SK-N-SH (cell line): ENCODE results near the gene EN1. TPM values are rescaled to one million over a fixed set of nuclear protein-coding genes. Genes with fewer than 3 reads are reported as not detected.

Experiments used
- CTCF ChIA-PET: fragments of 300-600, 350-600 bp; formaldehyde crosslinking; extraction: SDS; loops from one replicate; lab custom pipeline; 2021; lab: Yijun Ruan, JAX
- POLR2A ChIA-PET: fragments of 350-600 bp; sonication (Branson Sonifier 250); formaldehyde crosslinking; extraction: SDS; loops from one replicate; lab custom pipeline; 2020; ENCODE audit warnings: antibody characterized with exemption, inconsistent platforms; lab: Yijun Ruan, JAX
- DNase-seq: peaks from one replicate; pipeline ENCODE4 v3.0.0; 2012
- H2AFZ ChIP-seq: fragments of 200-600 bp; sonication (generic); 2 replicates; pipeline ENCODE4 v1.8.1; 2016; ENCODE audit warnings: antibody characterized with exemption, mild to moderate bottlenecking, low read depth
- H3F3A ChIP-seq: fragments of 200-600 bp; sonication (generic); replicated peaks from 2 replicates; pipeline ENCODE3; 2016; ENCODE audit warnings: antibody characterized with exemption, mild to moderate bottlenecking; ENCODE audit not compliant: insufficient read depth
- H3K27ac ChIP-seq, 2 experiments: fragments of 200-500 bp in 1 of 2; fragments of 200-600 bp in 1 of 2; sonication (Bioruptor generic) in 1 of 2; sonication (generic), shearing (Covaris generic) in 1 of 2; 2 replicates each; pipeline versions ENCODE4 v1.5.1 to v1.6.1; 2014 to 2016; ENCODE audit warnings: low read depth in 2 of 2, inconsistent platforms in 1 of 2, low read length in 1 of 2, mild to moderate bottlenecking in 1 of 2, mixed read lengths in 1 of 2
- H3K27me3 ChIP-seq: fragments of 200-600 bp; sonication (generic), shearing (Covaris generic); 2 replicates; pipeline ENCODE4 v1.6.1; 2016; ENCODE audit warnings: mixed run types; ENCODE audit not compliant: insufficient read depth
- H3K36me3 ChIP-seq, 2 experiments: fragments of 200-500 bp in 1 of 2; fragments of 200-600 bp in 1 of 2; sonication (Bioruptor generic) in 1 of 2; sonication (generic) in 1 of 2; replicated peaks in 1 of 2; 2 replicates each; pipeline versions ENCODE3 to v1.5.1; 2014 to 2016; ENCODE audit warnings: low read length in 1 of 2, mild to moderate bottlenecking in 1 of 2; ENCODE audit not compliant: insufficient read depth in 2 of 2, control insufficient read depth in 1 of 2
- H3K4me1 ChIP-seq, 2 experiments: fragments of 200-500 bp in 1 of 2; fragments of 200-600 bp in 1 of 2; sonication (Bioruptor generic) in 1 of 2; sonication (generic), shearing (Covaris generic) in 1 of 2; 2 replicates each; pipeline versions ENCODE4 v1.5.1 to v1.6.1; 2014 to 2016; ENCODE audit warnings: low read depth in 1 of 2, low read length in 1 of 2, mixed run types in 1 of 2; ENCODE audit not compliant: insufficient read depth in 2 of 2, control insufficient read depth in 1 of 2
- H3K4me2 ChIP-seq: fragments of 200-600 bp; sonication (generic), shearing (Covaris generic); 2 replicates; pipeline ENCODE4 v1.6.1; 2017; ENCODE audit warnings: mixed run types
- H3K4me3 ChIP-seq, 2 experiments: fragments of 200-500 bp in 1 of 2; fragments of 200-600 bp in 1 of 2; sonication (Bioruptor generic) in 1 of 2; sonication (generic), shearing (Covaris generic) in 1 of 2; 2 replicates each; pipeline versions ENCODE4 v1.5.1 to v1.8.1; 2014 to 2016; ENCODE audit warnings: low read depth in 2 of 2, inconsistent platforms in 1 of 2, low read length in 1 of 2, mild to moderate bottlenecking in 1 of 2, mixed read lengths in 1 of 2, moderate library complexity in 1 of 2
- H3K79me2 ChIP-seq: fragments of 200-600 bp; sonication (generic); 2 replicates; pipeline ENCODE4 v1.8.1; 2017; ENCODE audit warnings: mild to moderate bottlenecking; ENCODE audit not compliant: insufficient read depth
- H3K9ac ChIP-seq: fragments of 200-600 bp; sonication (generic); 2 replicates; pipeline ENCODE4 v1.6.1; 2017; ENCODE audit warnings: mixed run types
- H3K9me2 ChIP-seq: fragments of 200-600 bp; sonication (generic); 2 replicates; pipeline ENCODE4 v1.6.1; 2017; ENCODE audit warnings: mixed run types
- H3K9me3 ChIP-seq: fragments of 200-600 bp; sonication (generic); 2 replicates; pipeline ENCODE4 v1.6.1; 2017; ENCODE audit warnings: mixed run types, mild to moderate bottlenecking, moderate library complexity
- H4K20me1 ChIP-seq: fragments of 200-600 bp; sonication (generic); 2 replicates; pipeline ENCODE4 v1.6.1; 2017; ENCODE audit warnings: mild to moderate bottlenecking, mixed run types; ENCODE audit not compliant: insufficient read depth
- CHD2 ChIP-seq: fragments of 150-350 bp; IDR thresholded peaks from 2 replicates; pipeline ENCODE4 v1.6.1; 2018; ENCODE audit warnings: low read length; ENCODE audit not compliant: partially characterized antibody
- EP300 ChIP-seq, 2 experiments: IDR thresholded peaks; 2 replicates each; pipeline versions ENCODE4 v1.4.0 to v1.6.1; 2012; ENCODE audit warnings: borderline replicate concordance in 1 of 2, low read depth in 1 of 2, low read length in 1 of 2
- EZH2phosphoT487 ChIP-seq: fragments of 200-600 bp; sonication (generic); IDR thresholded peaks from 2 replicates; pipeline ENCODE4 v1.6.1; 2017; ENCODE audit warnings: low read depth, mixed run types, mild to moderate bottlenecking, antibody characterized with exemption, moderate library complexity, borderline replicate concordance
- FOXJ3 ChIP-seq: sonication (generic); formaldehyde crosslinking; IDR thresholded peaks from 2 replicates; pipeline ENCODE4 v1.5.1; 2020; ENCODE audit warnings: mild to moderate bottlenecking, missing genetic modification reagents
- FOXM1 ChIP-seq: IDR thresholded peaks from 2 replicates; pipeline ENCODE4 v1.4.0; 2012; ENCODE audit warnings: low read depth, mild to moderate bottlenecking
- MXI1 ChIP-seq: IDR thresholded peaks from 2 replicates; pipeline ENCODE4 v1.6.1; 2012; ENCODE audit warnings: mild to moderate bottlenecking, low read depth, low read length, improper control_type of control experiment
- NRF1 ChIP-seq: IDR thresholded peaks from 2 replicates; pipeline ENCODE4 v1.6.1; 2012; ENCODE audit warnings: low read depth, mild to moderate bottlenecking, low read length
- POLR2AphosphoS5 ChIP-seq: IDR thresholded peaks from 2 replicates; pipeline ENCODE4 v1.6.1; 2012; ENCODE audit warnings: low read depth, low read length
- RAD21 ChIP-seq: IDR thresholded peaks from 2 replicates; pipeline ENCODE4 v1.6.1; 2012; ENCODE audit warnings: mild to moderate bottlenecking, low read length
- SMC3 ChIP-seq: IDR thresholded peaks from 2 replicates; pipeline ENCODE4 v1.6.1; 2012; ENCODE audit warnings: low read depth, low read length, improper control_type of control experiment
- WGBS: methylation state at CpG from one replicate; pipeline ENCODE4 v1.1.6; 2017; ENCODE audit warnings: low lambda C conversion rate; 5-methylcytosine and 5-hydroxymethylcytosine counted together
- polyA plus RNA-seq, 3 experiments: library from polyadenylated mRNA; depleted of rRNA; stranded (reverse); fragments of >200 nt; gene quantifications; 2 replicates each; pipeline ENCODE4 v1.2.3, GENCODE V29; 2012
- TF ChIP-seq, protein P1 (sequence below): fragments of 150-350 bp; IDR thresholded peaks from 2 replicates; pipeline ENCODE4 v1.6.1; 2017; ENCODE audit warnings: antibody characterized with exemption, low read length, low read depth, borderline replicate concordance
- TF ChIP-seq, protein P2 (sequence below): IDR thresholded peaks from 2 replicates; pipeline ENCODE4 v1.4.0; 2012; ENCODE audit warnings: low read depth, borderline replicate concordance
- TF ChIP-seq, protein P3 (sequence below): fragments of 150-350 bp; IDR thresholded peaks from 2 replicates; pipeline ENCODE4 v1.6.1; 2016; ENCODE audit warnings: mild to moderate bottlenecking, low read depth, low read length
- TF ChIP-seq, protein P4 (sequence below): IDR thresholded peaks from 2 replicates; pipeline ENCODE4 v1.4.0; 2012; ENCODE audit warnings: low read depth, borderline replicate concordance
- TF ChIP-seq, protein P5 (sequence below): IDR thresholded peaks from 2 replicates; pipeline ENCODE4 v1.6.1; 2012; ENCODE audit warnings: mild to moderate bottlenecking, low read depth, low read length, moderate library complexity

EN1 gene
- polyA plus RNA-seq, 1 of the 3 experiments (the other 2 are of a cell fraction): not detected

DNA sequence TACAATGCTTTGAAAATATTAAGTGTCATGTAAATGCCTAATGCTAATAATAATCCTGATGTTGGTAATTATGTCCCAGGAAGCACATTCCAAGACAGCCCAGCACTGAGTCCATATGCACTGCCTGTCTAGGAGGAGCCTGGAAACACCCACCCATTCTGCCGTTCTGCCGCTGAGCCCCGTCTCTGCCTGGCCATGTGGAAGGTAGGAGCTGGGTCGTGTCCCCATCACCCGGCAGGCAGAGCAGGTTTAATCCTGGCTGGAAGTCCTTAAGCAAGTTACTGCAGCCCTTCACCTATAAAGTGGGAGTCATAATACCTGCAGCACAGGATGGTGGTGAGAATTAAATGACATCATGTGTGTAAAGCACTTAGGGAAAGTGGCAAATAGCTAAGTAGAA lies 13.1 kb upstream of the EN1 start:
- Histone ChIP-seq H3K4me3 (no peak overlapping the region), H3K4me1 (no peaks in the 10 kb centered on the region; a peak in 1 of 4 replicates), H3K9me3 (no peaks in the 10 kb centered on the region), H3K27me3 (peaks cover 90% of the 10 kb centered on the region), H3K4me2 (no peak overlapping the region), H3K9me2 (no peaks in the 10 kb centered on the region), H2AFZ (no peak overlapping the region), H3K9ac (no peak overlapping the region), H4K20me1 (no peaks in the 10 kb centered on the region), H3K79me2 (no peaks in the 10 kb centered on the region), H3K36me3 (no peaks in the 10 kb centered on the region), H3K27ac (no peak overlapping the region), H3F3A (no peaks in the 10 kb centered on the region)
- no peak for DNase-seq
- POLR2A ChIA-PET: no interaction called here
- TF ChIP-seq CHD2 (no peak), EP300 (IDR thresholded peaks at IDR 0.05; ENCODE audit: borderline replicate concordance in 1 of 2, low read depth in 1 of 2, low read length in 1 of 2) (no peak), SMC3 (no peak), FOXJ3 (CRISPR knock-in tag) (no peak), FOXM1 (no peak), POLR2AphosphoS5 (no peak), NRF1 (no peak), EZH2phosphoT487 (no peak), MXI1 (no peak), RAD21 (no peak)
- TF ChIP-seq, protein P1, sequence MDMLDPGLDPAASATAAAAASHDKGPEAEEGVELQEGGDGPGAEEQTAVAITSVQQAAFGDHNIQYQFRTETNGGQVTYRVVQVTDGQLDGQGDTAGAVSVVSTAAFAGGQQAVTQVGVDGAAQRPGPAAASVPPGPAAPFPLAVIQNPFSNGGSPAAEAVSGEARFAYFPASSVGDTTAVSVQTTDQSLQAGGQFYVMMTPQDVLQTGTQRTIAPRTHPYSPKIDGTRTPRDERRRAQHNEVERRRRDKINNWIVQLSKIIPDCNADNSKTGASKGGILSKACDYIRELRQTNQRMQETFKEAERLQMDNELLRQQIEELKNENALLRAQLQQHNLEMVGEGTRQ: no peak
- TF ChIP-seq, protein P2, sequence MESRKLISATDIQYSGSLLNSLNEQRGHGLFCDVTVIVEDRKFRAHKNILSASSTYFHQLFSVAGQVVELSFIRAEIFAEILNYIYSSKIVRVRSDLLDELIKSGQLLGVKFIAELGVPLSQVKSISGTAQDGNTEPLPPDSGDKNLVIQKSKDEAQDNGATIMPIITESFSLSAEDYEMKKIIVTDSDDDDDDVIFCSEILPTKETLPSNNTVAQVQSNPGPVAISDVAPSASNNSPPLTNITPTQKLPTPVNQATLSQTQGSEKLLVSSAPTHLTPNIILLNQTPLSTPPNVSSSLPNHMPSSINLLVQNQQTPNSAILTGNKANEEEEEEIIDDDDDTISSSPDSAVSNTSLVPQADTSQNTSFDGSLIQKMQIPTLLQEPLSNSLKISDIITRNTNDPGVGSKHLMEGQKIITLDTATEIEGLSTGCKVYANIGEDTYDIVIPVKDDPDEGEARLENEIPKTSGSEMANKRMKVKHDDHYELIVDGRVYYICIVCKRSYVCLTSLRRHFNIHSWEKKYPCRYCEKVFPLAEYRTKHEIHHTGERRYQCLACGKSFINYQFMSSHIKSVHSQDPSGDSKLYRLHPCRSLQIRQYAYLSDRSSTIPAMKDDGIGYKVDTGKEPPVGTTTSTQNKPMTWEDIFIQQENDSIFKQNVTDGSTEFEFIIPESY: no peak
- TF ChIP-seq, protein P3, sequence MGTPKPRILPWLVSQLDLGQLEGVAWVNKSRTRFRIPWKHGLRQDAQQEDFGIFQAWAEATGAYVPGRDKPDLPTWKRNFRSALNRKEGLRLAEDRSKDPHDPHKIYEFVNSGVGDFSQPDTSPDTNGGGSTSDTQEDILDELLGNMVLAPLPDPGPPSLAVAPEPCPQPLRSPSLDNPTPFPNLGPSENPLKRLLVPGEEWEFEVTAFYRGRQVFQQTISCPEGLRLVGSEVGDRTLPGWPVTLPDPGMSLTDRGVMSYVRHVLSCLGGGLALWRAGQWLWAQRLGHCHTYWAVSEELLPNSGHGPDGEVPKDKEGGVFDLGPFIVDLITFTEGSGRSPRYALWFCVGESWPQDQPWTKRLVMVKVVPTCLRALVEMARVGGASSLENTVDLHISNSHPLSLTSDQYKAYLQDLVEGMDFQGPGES: no peak
- TF ChIP-seq, protein P4, sequence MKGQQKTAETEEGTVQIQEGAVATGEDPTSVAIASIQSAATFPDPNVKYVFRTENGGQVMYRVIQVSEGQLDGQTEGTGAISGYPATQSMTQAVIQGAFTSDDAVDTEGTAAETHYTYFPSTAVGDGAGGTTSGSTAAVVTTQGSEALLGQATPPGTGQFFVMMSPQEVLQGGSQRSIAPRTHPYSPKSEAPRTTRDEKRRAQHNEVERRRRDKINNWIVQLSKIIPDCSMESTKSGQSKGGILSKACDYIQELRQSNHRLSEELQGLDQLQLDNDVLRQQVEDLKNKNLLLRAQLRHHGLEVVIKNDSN: no peak
- TF ChIP-seq, protein P5, sequence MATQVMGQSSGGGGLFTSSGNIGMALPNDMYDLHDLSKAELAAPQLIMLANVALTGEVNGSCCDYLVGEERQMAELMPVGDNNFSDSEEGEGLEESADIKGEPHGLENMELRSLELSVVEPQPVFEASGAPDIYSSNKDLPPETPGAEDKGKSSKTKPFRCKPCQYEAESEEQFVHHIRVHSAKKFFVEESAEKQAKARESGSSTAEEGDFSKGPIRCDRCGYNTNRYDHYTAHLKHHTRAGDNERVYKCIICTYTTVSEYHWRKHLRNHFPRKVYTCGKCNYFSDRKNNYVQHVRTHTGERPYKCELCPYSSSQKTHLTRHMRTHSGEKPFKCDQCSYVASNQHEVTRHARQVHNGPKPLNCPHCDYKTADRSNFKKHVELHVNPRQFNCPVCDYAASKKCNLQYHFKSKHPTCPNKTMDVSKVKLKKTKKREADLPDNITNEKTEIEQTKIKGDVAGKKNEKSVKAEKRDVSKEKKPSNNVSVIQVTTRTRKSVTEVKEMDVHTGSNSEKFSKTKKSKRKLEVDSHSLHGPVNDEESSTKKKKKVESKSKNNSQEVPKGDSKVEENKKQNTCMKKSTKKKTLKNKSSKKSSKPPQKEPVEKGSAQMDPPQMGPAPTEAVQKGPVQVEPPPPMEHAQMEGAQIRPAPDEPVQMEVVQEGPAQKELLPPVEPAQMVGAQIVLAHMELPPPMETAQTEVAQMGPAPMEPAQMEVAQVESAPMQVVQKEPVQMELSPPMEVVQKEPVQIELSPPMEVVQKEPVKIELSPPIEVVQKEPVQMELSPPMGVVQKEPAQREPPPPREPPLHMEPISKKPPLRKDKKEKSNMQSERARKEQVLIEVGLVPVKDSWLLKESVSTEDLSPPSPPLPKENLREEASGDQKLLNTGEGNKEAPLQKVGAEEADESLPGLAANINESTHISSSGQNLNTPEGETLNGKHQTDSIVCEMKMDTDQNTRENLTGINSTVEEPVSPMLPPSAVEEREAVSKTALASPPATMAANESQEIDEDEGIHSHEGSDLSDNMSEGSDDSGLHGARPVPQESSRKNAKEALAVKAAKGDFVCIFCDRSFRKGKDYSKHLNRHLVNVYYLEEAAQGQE: no peak
- CTCF ChIA-PET: interaction anchor here (0.7 to 3.7 kb wide), 4 partner anchors 23 to 814 kb away, joined by 3 to 13 read pairs (median 7); no protein-coding TSS in a partner anchor
- 13% methylated on average over 5 of the region's 5 CpGs for WGBS
